NB4 (cell line): Measurements from ENCODE around the gene ACTMAP.
"Not testable (repeated sequence)": the region's sequence is repeated elsewhere in the genome, so short reads cannot be mapped to it uniquely, and the experiment has no call there.

Source experiments
- DNase-seq: peaks from one replicate; pipeline ENCODE4 v3.0.0; 2010; ENCODE audit warnings: low read depth
- H3K4me3 ChIP-seq: one replicate; pipeline ENCODE4 v1.5.1; 2011; ENCODE audit warnings: mild to moderate bottlenecking, low read depth, low read length, moderate library complexity
- CTCF ChIP-seq: IDR thresholded peaks from one replicate; pipeline ENCODE4 v1.5.1; 2012; ENCODE audit warnings: low read depth, low read length
- MYC ChIP-seq: IDR thresholded peaks from 2 replicates; pipeline ENCODE4 v1.6.1; 2011; ENCODE audit warnings: low read depth, low read length
- POLR2A ChIP-seq: IDR thresholded peaks from 2 replicates; pipeline ENCODE4 v1.6.1; 2011; ENCODE audit warnings: mild to moderate bottlenecking; ENCODE audit not compliant: insufficient read length; ENCODE audit errors: extremely low read depth
- TF ChIP-seq, protein P1 (sequence below): IDR thresholded peaks from 2 replicates; pipeline ENCODE4 v1.6.1; 2011; ENCODE audit warnings: low read depth, low read length

Gene ACTMAP

GRCh38 chr19:40776932-40777644, 26.8 kb upstream of the ACTMAP start:
- no peak for TF ChIP-seq MYC
- TF ChIP-seq, protein P1, sequence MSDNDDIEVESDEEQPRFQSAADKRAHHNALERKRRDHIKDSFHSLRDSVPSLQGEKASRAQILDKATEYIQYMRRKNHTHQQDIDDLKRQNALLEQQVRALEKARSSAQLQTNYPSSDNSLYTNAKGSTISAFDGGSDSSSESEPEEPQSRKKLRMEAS = no peak
- TF ChIP-seq CTCF = no peak
- TF ChIP-seq POLR2A = no peak
- peak; percentile 96 for DNase-seq
- peak overlapping the region; percentile 62 for H3K4me3 ChIP-seq

GRCh38 chr19:40776364-40776763, 26.1 kb upstream of the ACTMAP start:
- DNase-seq = no peak
- no peak overlapping the region for H3K4me3 ChIP-seq
- no peak for TF ChIP-seq MYC
- TF ChIP-seq CTCF = no peak
- TF ChIP-seq POLR2A = no peak
- TF ChIP-seq, protein P1 = no peak

DNA sequence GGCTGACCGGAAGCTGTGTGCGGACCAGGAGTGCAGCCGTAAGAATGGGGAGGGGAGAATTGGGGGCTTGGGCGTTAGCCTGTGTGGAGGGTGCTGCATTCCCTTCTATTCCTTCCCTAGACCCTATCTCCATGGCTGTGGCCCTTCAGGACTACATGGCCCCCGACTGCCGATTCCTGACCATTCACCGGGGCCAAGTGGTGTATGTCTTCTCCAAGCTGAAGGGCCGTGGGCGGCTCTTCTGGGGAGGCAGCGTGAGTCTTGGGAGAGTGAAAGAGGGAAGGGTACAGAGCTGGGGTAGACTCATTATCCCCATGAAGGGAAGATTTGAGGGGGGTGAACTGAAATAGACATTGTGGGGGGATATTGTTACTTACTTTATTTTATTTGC, 25.4 kb upstream of the ACTMAP start:
- no peak overlapping the region for H3K4me3 ChIP-seq
- DNase-seq = no peak
- TF ChIP-seq CTCF (no peak), POLR2A (no peak), MYC (no peak)
- TF ChIP-seq, protein P1 = no peak

GRCh38 chr19:40774916-40775631, 24.8 kb upstream of the ACTMAP start, which contains the start of gene MIA:
TSS of gene MIA (plus strand) at chr19:40775521. CDS start at chr19:40775543, 22 bp downstream.
- DNase-seq = no peak
- TF ChIP-seq, protein P1 = no peak
- no peak for TF ChIP-seq CTCF
- TF ChIP-seq MYC = no peak
- no peak for TF ChIP-seq POLR2A
- H3K4me3 ChIP-seq = no peak within 1 kb of the TSS

DNA sequence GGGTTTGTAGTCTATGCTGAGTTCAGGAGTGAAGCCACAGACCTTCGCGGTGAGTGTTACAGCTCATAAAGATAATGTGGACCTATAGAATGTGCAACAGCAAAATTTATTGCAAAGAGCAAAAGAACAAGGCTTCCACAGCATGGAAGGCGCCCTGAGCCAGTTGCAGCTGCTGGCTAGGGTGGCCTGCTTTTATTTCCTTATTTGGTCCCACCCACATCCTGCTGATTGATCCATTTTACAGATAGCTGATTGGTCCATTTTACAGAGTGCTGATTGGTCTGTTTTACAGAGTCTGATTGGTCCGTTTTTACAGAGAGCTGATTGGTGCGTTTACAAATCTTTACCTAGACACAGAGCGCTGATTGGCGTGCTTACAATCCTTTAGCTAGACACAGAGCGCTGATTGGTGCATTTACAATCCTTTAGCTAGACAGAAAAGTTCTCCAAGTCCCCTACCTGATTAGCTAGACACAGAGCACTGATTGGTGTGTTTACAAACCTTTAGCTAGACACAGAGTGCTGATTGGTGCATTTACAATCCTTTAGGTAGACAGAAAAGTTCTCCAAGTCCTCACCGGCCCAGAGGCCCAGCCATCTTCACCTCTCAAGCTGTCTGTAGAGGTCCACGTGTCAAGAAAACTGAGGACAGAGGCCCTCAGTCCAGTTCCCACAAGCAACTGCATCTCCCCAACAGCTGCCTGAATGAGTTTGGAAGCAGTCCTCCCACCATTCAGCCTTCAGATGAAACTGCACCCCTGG, 21.0 kb upstream of the ACTMAP start:
- not testable (repeated sequence) for DNase-seq, H3K4me3 ChIP-seq
- peak; percentile 24 for TF ChIP-seq POLR2A

- DNase-seq = no peak
- TF ChIP-seq CTCF (no peak), MYC (no peak), POLR2A (no peak)
- TF ChIP-seq, protein P1 = no peak
- no peak overlapping the region for H3K4me3 ChIP-seq
These were observed 18.6 kb upstream of the ACTMAP start for GRCh38 chr19:40768869-40769268.

DNA sequence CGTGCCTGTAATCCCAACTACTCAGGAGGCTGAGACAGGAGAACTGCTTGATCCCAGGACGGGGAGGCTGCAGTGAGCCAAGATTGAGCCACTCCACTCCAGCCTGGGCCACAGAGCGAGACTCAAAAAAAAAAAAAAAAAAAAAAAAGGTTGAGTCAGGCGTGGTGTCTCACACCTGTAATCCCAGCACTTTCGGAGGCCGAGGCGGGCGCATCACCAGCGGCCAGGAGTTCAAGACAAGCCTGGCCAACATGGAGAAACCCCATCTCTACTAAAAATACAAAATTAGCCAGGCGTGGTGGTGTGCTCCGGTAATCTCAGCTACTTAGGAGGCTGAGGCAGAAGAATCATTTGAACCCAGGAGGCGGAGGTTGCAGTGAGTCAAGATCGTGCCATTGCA, 16.1 kb upstream of the ACTMAP start:
- DNase-seq, H3K4me3 ChIP-seq: not testable (repeated sequence)
